OCI-LY1 (cell line): ENCODE measurements around the gene CFAP61.

ENCODE experiments used
- H2AFZ ChIP-seq: fragments of 200-600 bp; sonication (generic), shearing (Covaris generic); 2 replicates; pipeline ENCODE4 v1.6.0; 2014; ENCODE audit warnings: antibody characterized with exemption, mild to moderate bottlenecking, low read length
- H3F3A ChIP-seq: fragments of 200-600 bp; sonication (generic), shearing (Covaris generic); 2 replicates; pipeline ENCODE4 v1.6.0; 2014; ENCODE audit warnings: mild to moderate bottlenecking, antibody characterized with exemption, low read length, moderate library complexity; ENCODE audit not compliant: insufficient read depth
- H3K27ac ChIP-seq: fragments of 200-600 bp; sonication (generic); 2 replicates; pipeline ENCODE4 v1.5.1; 2014; ENCODE audit warnings: low read length, mixed run types, mild to moderate bottlenecking, low read depth; ENCODE audit not compliant: poor library complexity, severe bottlenecking
- H3K27me3 ChIP-seq: fragments of 200-600 bp; sonication (generic); 2 replicates; pipeline ENCODE4 v1.6.0; 2014; ENCODE audit warnings: antibody characterized with exemption, mild to moderate bottlenecking, low read length, moderate library complexity; ENCODE audit not compliant: insufficient read depth
- H3K36me3 ChIP-seq: fragments of 200-600 bp; sonication (generic); 2 replicates; pipeline ENCODE4 v1.6.1; 2014; ENCODE audit warnings: mild to moderate bottlenecking, antibody characterized with exemption, low read length, moderate library complexity, mixed read lengths; ENCODE audit not compliant: insufficient read depth
- H3K4me1 ChIP-seq: fragments of 200-600 bp; sonication (generic); 2 replicates; pipeline ENCODE4 v1.5.1; 2014; ENCODE audit warnings: mild to moderate bottlenecking, low read length, moderate library complexity; ENCODE audit not compliant: insufficient read depth, severe bottlenecking
- H3K4me2 ChIP-seq: fragments of 200-600 bp; sonication (generic), shearing (Covaris generic); 2 replicates; pipeline ENCODE4 v1.6.1; 2014; ENCODE audit warnings: low read length
- H3K4me3 ChIP-seq: fragments of 200-600 bp; sonication (generic); 2 replicates; pipeline ENCODE4 v1.5.1; 2014; ENCODE audit warnings: low read length, low read depth, mild to moderate bottlenecking, mixed read lengths; ENCODE audit not compliant: poor library complexity, severe bottlenecking
- H3K79me2 ChIP-seq: fragments of 200-600 bp; shearing (Covaris generic); 2 replicates; pipeline ENCODE4 v1.6.1; 2016; ENCODE audit warnings: mixed run types, low read length, mixed read lengths; ENCODE audit not compliant: insufficient read depth
- H3K9ac ChIP-seq: fragments of 200-600 bp; sonication (generic), shearing (Covaris generic); 2 replicates; pipeline ENCODE4 v1.6.1; 2014; ENCODE audit warnings: mild to moderate bottlenecking, low read length, mixed read lengths
- H3K9me2 ChIP-seq: fragments of 200-600 bp; sonication (generic), shearing (Covaris generic); 2 replicates; pipeline ENCODE4 v1.6.1; 2014; ENCODE audit warnings: low read depth, mild to moderate bottlenecking, low read length, mixed read lengths
- H3K9me3 ChIP-seq: fragments of 200-600 bp; shearing (Covaris generic); 2 replicates; pipeline ENCODE4 v1.6.1; 2014; ENCODE audit warnings: low read length, mixed read lengths
- H4K20me1 ChIP-seq: fragments of 200-600 bp; sonication (generic), shearing (Covaris generic); 2 replicates; pipeline ENCODE4 v1.6.0; 2016; ENCODE audit warnings: mild to moderate bottlenecking, low read length; ENCODE audit not compliant: insufficient read depth
- CTCF ChIP-seq: fragments of 200-600 bp; sonication (generic), shearing (Covaris generic); IDR thresholded peaks from 2 replicates; pipeline ENCODE4 v1.5.1; 2017; ENCODE audit warnings: mild to moderate bottlenecking, antibody characterized with exemption, low read length, moderate library complexity, mixed read lengths
- EZH2 ChIP-seq: fragments of 200-600 bp; sonication (generic), shearing (Covaris generic); IDR thresholded peaks from 2 replicates; pipeline ENCODE4 v1.8.0; 2017; ENCODE audit warnings: borderline replicate concordance, mixed run types, mild to moderate bottlenecking, antibody characterized with exemption, low read length, moderate library complexity, mixed read lengths

The CFAP61 gene

GRCh38 chr20:20079102-20079784 lies 26.9 kb downstream of the CFAP61 start:
- H3K36me3 ChIP-seq = no peaks in the 10 kb centered on the region
- no peaks in the 10 kb centered on the region for H3K27me3 ChIP-seq
- no peaks in the 10 kb centered on the region for H3F3A ChIP-seq
- H3K79me2 ChIP-seq = no peaks in the 10 kb centered on the region
- H3K9ac ChIP-seq = no peak overlapping the region
- TF ChIP-seq CTCF (no peak), EZH2 (no peak)
- no peaks in the 10 kb centered on the region for H3K9me2 ChIP-seq
- no peak overlapping the region for H3K27ac ChIP-seq
- no peak overlapping the region for H3K4me3 ChIP-seq
- H3K4me2 ChIP-seq = no peak overlapping the region
- no peaks in the 10 kb centered on the region for H3K4me1 ChIP-seq
- H3K9me3 ChIP-seq = no peaks in the 10 kb centered on the region
- H4K20me1 ChIP-seq = no peaks in the 10 kb centered on the region
- H2AFZ ChIP-seq = no peak overlapping the region

- no peak overlapping the region for H3K4me2 ChIP-seq
- TF ChIP-seq CTCF (peak; percentile 60), EZH2 (no peak)
- H3K9me2 ChIP-seq = no peaks in the 10 kb centered on the region
- H3K79me2 ChIP-seq = no peaks in the 10 kb centered on the region
- H3K4me1 ChIP-seq = no peaks in the 10 kb centered on the region
- H3K27me3 ChIP-seq = no peaks in the 10 kb centered on the region; the same call in 1 of the 2 replicates
- H3K9me3 ChIP-seq = no peaks in the 10 kb centered on the region
- no peak overlapping the region for H3K4me3 ChIP-seq
- no peak overlapping the region for H2AFZ ChIP-seq
- H3K9ac ChIP-seq = no peak overlapping the region
- H4K20me1 ChIP-seq = no peaks in the 10 kb centered on the region
- H3K27ac ChIP-seq = no peak overlapping the region
- no peaks in the 10 kb centered on the region for H3K36me3 ChIP-seq
- H3F3A ChIP-seq = no peaks in the 10 kb centered on the region
Measured at GRCh38 chr20:20083807-20084206, 31.5 kb downstream of the CFAP61 start.

GRCh38 chr20:20084296-20084752 lies 32.0 kb downstream of the CFAP61 start:
- H3K9ac ChIP-seq = no peak overlapping the region
- H3K27me3 ChIP-seq = no peaks in the 10 kb centered on the region; the same call in 1 of the 2 replicates
- H2AFZ ChIP-seq = no peak overlapping the region
- H3K9me3 ChIP-seq = no peaks in the 10 kb centered on the region
- no peaks in the 10 kb centered on the region for H4K20me1 ChIP-seq
- H3K4me1 ChIP-seq = no peaks in the 10 kb centered on the region
- no peaks in the 10 kb centered on the region for H3K36me3 ChIP-seq
- H3K4me2 ChIP-seq = no peak overlapping the region
- H3K4me3 ChIP-seq = no peak overlapping the region
- H3K27ac ChIP-seq = no peak overlapping the region
- H3K9me2 ChIP-seq = no peaks in the 10 kb centered on the region
- TF ChIP-seq CTCF (no peak), EZH2 (no peak)
- H3K79me2 ChIP-seq = no peaks in the 10 kb centered on the region
- H3F3A ChIP-seq = no peaks in the 10 kb centered on the region
